Left ventricle myocardium superior (tissue), 1 donor: Measurements from ENCODE around the gene GRK1. TPM values are rescaled to one million over a fixed set of nuclear protein-coding genes. Genes with fewer than 3 reads are reported as not detected.

Source experiments
- ATAC-seq: fragments of 200-7000 bp; cut with Tn5 transposase; one replicate; pipeline ENCODE4 v1.9.1; 2020; ENCODE audit warnings: mild to moderate bottlenecking, moderate library complexity
- DNase-seq: peaks from one replicate; pipeline ENCODE4 v3.0.0-alpha.2; 2020
- intact Hi-C: fragments of 100-400 bp; cut with micrococcal nuclease; formaldehyde crosslinking; loops from one replicate; pipeline ENCODE4 v1.11.0; 2022
- total RNA-seq: library from RNA; stranded (reverse); fragmentation: NEBNext Ultra II Directional; extraction: Animal tissue kit (Norgen Biotek cat#: 25700); gene quantifications from one replicate; pipeline ENCODE4 v1.2.1, GENCODE V29; 2021
- donor health status: DM: no; HTN: yes; CAD: no; lungs with severe emphysema.

The GRK1 gene
- total RNA-seq, 1 donor from 2014 or later: 0.42 TPM

DNA sequence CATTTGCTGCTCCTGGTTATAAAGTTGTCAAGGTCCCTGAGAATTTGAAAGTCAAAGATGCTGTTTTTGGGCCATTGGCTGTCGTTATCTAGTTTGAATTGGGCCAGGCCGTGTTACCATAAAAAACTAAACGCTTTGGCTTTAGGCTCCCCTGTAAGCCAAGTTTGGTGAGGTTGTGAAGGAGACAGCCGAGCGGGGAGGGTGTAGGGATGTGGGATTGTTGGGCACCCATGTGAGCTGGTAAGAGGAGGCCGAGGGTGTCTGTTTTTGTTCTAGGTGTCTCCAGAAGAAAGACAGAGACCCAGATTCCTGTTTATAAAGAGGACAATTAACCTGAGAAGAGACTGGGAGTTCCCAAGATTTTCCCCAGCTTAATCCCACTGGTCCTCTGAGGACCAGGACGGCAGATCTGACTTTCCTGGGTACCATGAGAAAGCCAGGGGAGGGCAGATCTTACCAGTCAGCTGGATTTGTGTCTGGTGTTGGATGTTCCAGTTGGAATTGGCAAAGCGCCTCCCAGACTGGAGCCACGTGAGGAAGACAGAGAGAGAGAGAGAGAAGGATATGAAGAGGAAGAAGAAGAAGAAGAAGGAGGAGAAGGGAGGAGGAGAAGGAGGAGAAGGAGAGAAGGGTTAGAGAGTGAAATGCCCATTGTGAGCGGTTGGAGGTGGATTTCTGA, 117.1 kb downstream of the GRK1 start:
- intact Hi-C loops: no loop called here
- ATAC-seq: no peak
- no peak for DNase-seq

DNA sequence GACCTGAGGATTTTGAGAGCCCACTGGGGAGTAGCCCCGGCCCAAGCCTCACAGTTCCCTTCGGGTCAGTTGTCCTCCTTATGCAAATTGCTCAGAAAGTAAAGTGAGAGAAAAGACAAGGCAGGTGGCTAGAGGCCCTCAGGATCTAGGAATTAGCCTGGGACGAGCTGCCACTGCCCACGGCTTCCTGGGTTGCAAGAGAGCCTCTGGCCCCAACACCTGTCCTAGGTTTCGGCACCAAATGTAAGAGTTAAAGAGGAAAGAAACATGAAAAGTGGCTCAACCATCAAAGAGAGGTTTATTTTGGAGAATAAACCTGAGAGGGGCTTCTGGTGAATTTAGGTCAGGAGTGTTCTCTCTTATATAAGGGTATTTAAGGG, 117.6 kb downstream of the GRK1 start:
- DNase-seq (no peak), ATAC-seq (no peak)
- intact Hi-C loops: no loop called here

DNA sequence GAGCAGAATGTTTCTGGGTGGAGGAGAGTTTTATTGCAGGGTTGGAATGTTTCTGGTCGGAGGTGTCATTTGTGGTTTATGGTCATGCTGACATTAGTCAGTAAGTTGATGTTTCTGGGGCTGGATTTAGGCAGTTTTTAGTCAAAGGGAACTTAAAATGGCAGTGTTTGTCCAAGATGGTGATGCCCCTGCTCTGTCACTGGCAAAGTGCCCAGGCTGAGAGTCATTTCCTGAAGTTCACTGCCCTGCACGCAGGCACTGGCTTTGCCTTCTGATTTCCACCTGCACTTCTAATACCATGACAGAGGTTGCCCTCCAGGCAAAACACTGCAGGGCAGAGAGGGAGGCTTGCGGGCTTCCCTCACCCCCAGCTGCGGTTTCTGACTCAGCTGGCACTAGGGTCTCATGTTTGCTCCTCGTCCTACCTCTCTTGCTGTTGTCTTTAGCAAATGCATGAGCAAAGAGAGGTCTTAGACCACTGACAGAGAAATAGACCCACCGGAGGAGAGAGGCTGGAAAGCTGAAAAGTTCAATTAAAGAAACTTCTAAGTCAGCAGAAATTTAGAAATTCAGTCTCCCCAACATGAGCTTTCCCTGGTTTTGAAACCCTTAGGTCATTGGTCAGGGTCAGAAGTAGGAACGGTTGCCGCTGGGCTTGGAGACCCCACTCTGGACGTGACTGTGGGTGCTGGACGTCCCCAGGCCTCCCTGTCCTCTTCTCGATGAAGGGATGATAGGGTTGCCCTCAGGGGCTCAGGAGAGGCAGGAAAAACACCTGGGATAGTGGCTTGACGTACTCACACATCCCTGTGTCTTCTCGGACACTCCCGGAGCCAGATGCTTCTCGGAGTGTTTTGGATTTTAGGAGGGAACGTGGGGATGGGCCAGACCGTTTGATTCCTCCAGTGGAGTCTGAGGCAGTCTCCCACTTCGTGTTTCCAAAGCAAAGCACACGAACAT, 118.3 kb downstream of the GRK1 start:
- ATAC-seq (no peak), DNase-seq (no peak)
- intact Hi-C loops: no loop called here

DNA sequence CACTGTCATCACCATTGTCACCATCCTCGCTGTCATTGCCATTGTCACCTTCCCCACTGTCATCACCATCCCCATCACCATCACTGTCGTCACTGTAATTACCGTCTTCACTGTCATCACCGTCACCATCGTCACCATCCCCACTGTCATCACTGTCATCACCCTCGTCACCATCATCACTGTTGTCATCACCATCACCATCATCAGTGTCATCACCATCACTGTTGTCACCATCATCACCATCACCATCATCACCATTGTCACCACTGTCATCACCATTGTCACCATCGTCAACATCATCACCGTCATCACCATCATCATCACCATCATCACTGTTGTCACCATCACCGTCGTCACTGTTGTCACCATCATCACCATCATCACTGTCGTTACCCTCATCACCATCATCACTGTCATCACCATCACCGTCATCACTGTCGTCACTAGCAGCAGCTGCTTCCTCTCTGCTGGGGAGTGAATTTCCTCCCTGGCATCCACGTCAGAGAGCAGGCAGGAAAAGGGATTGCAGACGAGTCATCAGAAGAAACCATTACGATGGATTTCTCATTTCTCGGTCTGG, 119.3 kb downstream of the GRK1 start:
- DNase-seq (no peak), ATAC-seq (no peak)
- intact Hi-C loops: no loop called here

Other genes with a start within 250 kb of the GRK1 start
- gene ADPRHL1, start 213.7 kb upstream of the GRK1 start, total RNA-seq: 442 TPM
- 242 TPM for gene DCUN1D2, start 176.5 kb upstream of the GRK1 start, total RNA-seq
- gene TFDP1, start 82.5 kb upstream of the GRK1 start, total RNA-seq: 45.1 TPM
- not detected for gene ATP4B, start 9.0 kb upstream of the GRK1 start, total RNA-seq
- gene TMEM255B, start 92.0 kb downstream of the GRK1 start, total RNA-seq: 12.1 TPM
- gene GAS6, start 196.9 kb downstream of the GRK1 start, total RNA-seq: 210 TPM